GM18499 (cell line): ENCODE data around the gene KRTAP13-4.

Source experiments
- ATAC-seq: cut with Tn5 transposase; IDR thresholded peaks from one replicate; pipeline ENCODE4 v1.9.1; 2021; ENCODE audit warnings: moderate number of reproducible peaks; ENCODE audit not compliant: insufficient read depth, unreplicated experiment

KRTAP13-4 gene, protein sequence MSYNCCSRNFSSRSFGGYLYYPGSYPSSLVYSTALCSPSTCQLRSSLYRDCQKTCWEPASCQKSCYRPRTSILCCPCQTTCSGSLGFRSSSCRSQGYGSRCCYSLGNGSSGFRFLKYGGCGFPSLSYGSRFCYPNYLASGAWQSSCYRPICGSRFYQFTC

DNA sequence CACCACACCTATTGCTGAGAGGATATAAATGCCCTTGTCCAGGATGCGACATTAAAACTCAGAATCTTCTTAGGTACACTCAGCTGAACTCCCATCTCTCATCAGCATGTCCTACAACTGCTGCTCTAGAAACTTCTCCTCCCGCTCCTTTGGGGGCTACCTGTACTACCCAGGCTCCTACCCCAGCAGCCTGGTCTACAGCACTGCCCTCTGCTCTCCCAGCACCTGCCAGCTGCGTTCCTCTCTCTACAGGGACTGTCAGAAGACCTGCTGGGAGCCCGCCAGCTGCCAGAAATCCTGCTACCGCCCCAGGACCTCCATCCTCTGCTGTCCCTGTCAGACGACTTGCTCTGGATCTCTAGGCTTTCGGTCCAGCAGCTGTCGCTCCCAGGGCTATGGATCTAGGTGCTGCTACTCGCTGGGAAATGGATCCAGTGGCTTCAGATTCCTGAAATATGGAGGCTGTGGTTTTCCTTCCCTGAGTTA is at the start of gene KRTAP13-4:
KRTAP13-4 (plus strand) TSS at position 51 of the 486 bp plus-strand sequence; CDS start at position 107, 56 bp downstream.
- no peak for ATAC-seq

DNA sequence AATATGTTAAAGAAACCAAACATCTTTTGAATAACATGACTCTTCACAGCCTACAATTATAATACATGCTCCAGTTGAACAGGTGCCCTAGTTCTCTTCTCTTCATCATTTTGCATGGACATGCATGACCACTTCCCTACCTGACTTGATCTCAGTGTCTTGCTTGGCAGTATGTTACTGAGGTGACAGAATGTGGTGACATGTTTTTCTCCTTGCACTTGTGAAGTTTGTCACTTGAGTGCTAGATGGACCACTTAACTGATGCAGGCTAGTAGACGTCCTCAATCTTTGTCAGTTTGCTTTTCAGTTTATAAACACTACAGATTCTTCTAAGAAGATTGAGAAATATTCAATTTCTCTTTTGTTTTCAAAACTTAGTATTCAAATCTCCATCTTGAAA is 47.8 kb upstream of the KRTAP13-4 start:
- no peak for ATAC-seq

DNA sequence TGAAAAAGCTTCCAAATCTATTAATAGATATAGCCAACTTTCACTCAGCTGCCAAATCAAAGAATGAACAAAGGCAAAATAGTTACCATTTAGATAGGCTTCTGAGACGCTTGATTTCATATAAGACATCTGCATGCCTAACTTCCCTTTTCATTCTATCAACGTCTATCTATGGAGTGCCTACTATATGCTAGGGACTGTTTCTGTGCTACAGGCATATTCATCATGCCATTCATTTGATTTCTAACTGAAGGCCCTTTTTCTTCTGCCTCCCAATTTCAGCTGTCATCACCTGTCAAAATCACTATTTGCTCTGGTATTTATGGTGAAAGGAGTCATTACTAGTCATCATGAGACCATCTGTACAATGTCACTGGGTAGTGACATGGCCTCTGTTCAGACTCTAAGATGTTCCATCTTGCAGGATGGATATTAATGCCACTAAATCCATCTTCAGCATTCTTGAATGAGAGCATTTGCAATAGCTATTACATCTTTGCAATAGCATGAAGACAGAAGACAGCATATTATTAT is 38.5 kb upstream of the KRTAP13-4 start:
- no peak for ATAC-seq

DNA sequence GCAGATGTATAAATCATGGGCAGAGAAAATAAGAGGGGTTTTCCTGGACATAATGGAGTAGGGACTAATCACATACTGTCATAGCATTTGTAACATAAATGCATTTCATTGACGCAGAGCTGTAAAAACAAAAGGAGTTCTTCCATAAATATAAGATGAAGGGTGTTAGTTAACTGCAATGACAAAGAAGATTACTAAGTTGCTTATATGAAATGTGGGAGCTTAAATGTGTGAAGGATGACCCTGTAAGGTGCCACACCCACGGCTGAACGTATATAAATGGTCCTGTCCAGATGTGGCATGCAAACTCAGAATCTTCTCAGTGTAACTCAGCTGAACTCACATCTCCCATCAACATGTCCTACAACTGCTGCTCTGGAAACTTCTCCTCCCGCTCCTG is 34.3 kb upstream of the KRTAP13-4 start, which contains the start of gene KRTAP13-1:
KRTAP13-1 (plus strand) TSS at position 301 of the 400 bp plus-strand sequence; CDS start at position 357, 56 bp downstream.
- ATAC-seq = no peak

DNA sequence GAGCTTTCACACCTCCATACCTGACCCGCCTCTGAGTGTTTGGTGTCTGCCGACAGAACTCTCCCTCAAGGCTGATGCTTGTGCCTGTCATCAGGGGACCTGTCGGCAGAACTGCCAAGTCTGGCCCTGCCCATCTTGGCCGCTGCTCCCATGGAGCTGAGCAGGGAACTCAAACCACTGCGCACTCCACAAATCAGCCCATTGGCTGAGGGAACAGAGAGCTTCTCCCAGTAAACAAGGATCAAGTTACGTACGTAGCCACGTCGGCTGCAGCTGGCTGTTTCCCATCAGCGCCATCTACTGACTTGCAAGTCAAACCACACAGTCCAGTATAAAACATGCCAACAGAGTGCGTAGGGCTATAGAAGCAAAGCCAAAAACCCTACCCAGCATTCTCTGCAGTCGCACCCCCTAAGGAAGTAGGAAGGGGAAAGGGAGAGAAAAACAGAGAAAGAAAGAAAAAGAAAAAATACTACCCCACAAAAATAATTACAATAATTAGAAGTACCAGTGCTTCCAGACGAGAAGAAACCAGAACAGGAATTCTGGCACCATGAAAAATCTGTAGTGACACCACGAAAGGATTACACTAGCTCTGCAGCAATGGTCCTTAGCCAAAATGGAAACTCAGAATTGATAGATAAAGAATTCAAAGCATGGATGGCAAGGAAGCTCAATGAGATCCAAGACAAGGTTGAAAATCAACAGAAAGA is 21.1 kb upstream of the KRTAP13-4 start:
- no peak for ATAC-seq

DNA sequence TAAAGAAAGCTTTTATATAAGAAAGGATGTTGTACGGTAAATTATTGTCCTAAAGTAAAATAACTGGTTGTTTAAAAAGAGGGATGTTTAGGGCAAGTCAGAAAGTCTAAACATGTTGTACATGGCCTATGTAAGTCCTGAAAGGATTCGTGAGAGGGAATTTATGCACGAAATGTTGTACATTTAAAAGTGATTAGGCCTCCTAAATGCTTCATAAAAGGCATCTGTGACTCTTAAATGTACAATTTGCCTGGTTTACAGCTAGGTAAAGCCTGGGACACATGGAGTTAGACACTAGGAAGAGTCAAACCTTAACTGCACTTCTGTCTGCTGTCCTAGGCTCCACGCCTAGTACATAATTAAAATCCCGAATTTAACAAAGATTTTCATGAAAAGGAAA is 14.0 kb upstream of the KRTAP13-4 start:
- ATAC-seq = no peak

DNA sequence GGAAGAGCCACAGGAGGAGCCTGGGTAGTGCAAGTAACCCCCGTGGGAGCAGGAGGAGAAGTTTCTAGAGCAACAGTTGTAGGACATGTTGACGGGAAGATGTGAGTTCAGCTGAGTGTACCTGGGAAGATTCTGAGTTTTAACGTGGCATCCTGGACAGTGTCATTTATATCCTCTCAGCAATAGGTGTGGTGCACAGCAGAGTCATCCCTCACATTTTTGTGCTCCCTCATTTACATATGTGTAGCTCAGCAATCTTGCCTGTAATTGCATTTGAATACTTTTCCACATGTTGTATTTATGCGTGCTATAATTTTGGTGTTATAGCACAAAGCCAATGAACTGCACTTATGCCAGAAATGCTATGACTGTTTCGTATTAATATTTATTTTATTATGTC is 4.2 kb upstream of the KRTAP13-4 start, which contains the start of gene KRTAP13-3:
KRTAP13-3 (minus strand) TSS at position 101 of the 400 bp plus-strand sequence; CDS start at position 87, 14 bp downstream.
- ATAC-seq = no peak

DNA sequence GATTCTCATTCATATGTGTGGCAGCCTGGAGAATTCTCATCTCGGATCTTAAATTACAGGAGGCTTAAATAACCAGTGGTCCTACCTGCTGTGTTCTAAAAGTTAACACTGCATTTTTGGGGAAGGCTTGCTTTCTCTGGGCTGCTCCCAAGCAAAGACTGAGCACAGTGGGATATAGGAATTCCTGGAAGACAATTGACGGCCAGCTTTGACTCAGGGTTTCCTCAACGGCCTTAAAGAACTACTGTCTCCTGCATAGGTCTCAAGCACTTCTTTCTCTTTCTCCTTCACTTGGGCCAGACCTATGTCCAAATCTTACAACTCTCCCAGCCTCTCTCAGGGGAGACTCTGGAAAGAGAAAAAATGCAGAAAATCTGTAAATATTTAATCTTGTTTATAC is 3.3 kb upstream of the KRTAP13-4 start:
- no peak for ATAC-seq

DNA sequence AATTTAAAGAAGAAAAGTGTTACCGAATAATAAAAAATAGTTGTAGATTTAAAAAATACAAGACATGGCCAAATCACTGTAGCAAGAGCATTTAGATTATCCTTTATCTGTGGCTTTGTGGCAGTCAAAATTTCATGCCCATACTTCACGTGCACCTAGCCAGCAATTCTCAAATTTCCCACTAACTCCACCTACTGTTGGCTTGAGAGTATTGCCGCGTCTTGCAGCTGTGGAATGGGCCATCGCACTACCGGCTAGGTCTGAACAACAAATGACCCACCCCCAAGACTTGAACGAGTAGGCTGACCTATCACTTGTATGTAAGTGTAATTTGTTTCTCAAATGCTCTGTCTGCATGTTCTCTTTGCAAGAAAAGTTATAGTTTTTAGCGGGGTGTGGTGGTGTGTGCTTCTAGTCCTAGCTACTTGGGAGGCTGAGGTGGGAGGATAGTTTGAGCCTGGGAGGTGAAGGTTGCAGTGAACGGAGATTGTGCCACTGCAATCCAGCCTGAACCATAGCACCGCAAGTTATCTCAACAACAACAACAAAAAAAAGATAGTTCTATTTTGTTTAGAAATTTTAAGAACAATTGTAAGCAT is 4.1 kb downstream of the KRTAP13-4 start:
- ATAC-seq = no peak

DNA sequence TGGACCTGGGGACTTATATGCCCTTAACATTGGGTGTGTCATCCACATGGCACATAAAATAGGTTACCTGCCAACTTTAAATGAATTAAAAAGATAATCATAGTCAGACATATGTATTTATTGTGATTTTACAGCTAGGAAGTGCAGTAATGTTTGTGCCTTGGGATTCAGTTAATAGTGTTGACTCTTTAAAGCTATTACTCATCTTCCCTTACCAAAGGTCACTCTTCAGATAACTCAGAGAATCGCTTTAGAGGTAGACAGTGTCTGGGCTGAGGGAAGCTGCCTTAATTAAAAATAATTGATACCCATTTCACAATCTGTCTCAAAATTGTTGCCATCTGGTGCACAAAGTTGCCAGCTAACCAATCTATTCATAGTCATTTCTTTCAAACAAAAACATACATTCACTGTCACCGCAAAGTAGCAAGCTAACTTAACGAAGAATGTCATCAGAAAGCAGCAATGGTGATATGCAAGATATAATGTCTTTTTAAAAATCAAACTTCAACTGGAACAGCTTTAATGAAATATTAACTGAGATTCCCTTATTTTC is 7.1 kb downstream of the KRTAP13-4 start:
- no peak for ATAC-seq

DNA sequence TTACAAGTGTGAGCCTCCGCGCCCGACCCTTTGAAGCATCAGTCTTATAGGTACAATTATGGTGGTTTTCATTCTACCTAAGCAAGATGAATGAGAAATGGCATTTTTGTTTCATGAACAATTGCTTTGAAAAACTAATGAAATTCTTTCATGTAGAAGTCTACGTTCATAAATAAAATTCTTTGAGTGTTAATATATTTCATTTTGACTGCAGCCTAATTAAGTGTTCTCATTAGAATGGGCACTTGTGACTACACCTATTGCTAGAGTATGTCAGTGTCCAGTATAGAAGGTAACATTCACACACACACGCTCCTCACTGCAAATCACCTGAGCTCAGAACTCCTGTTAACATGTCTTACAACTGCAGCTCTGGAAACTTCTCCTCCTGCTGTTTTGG is 10.0 kb downstream of the KRTAP13-4 start, which contains the start of gene KRTAP15-1:
KRTAP15-1 (plus strand) TSS at position 301 of the 400 bp plus-strand sequence; CDS start at position 354, 53 bp downstream.
- ATAC-seq = no peak

DNA sequence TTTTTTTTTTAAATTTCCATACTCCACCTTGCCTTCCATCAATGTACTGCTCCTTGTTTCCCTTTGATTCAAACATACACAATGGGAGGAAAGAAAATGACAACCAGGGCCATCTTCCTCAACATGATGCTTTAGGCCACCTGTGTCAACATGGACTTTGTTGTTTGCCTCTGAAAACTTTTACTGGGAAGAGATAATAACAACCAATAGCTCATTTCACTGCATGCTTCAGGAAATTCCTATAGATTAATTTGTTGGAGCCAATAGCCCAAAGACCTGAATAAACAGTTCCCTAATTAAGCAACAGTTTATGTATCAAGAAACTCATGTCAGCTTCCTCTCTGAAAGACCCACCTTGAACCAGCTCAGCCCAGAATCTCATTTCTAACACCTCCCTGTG is 13.2 kb downstream of the KRTAP13-4 start:
- ATAC-seq = no peak

DNA sequence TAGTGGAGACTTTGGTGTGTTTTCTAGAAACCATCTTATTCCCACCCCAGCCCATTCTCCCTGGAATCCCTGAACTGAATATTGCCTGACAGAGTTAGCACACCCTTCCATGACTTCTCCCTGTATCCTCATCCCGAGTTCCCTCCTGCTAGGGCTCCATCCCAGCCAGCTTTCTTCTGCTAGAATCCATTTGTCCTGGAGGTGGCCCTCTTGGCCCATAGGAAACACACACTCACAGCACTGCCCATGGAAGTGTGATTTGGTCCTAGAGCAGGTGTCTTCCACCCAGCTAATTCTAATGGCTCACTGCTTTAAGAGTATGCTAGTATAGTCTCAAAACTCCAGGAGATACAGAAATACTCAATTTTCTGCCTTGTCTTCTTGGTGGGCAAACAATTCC is 14.2 kb downstream of the KRTAP13-4 start:
- ATAC-seq = no peak

DNA sequence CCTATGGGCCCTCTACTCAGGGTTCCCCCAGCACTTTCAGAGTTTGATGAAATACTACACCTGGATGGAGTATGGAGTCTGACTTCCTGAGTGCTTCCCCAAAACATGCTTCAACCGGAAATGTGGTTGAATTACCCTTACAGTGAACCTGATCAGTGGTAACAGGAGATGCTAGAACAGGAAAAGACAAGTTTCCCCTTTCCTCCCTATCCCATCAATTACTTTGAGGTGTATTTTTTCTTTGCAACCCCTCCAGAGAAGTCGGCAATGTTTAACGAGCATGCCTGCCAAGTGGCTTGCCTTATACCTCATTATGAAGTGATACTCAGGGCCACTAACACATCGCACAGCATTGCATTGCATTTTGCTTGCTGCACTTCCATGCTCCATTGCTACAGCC is 17.0 kb downstream of the KRTAP13-4 start:
- no peak for ATAC-seq

DNA sequence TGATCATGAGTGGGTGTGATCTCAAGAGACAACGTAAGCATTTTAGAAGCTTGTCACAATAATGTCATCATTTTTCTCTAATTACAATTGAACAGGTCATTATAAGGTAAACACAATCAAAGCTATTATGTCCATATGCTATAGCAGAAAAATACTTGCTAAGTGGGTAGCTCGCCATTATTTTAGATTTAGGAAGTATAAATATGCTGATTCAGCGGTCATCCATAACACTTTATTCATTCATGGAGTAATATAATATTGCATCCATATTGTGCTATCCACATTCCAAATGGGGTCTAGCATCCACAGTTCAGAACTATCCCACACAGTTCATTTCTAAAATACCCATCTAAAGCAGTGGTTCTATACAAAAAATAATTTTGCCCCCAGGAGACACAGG is 18.5 kb downstream of the KRTAP13-4 start:
- no peak for ATAC-seq

DNA sequence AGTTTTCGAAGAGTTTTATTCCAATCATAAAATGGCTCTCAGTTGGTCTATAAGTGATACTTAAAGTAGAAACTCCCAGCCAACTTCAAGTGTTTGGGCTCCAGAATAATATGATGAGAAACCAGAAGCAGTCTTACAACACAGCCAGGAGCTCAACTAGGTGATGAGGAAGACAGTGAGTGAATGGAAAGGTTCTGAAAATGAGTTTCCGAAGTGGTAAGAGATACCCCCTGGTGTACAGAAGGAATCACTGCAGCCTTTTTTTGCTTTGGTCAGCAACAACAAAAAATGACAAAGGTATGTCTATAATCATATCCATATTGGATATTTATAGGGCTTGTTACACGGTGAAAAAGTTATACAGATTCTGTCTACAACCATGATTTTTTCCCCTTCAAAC is 33.7 kb downstream of the KRTAP13-4 start:
- no peak for ATAC-seq

DNA sequence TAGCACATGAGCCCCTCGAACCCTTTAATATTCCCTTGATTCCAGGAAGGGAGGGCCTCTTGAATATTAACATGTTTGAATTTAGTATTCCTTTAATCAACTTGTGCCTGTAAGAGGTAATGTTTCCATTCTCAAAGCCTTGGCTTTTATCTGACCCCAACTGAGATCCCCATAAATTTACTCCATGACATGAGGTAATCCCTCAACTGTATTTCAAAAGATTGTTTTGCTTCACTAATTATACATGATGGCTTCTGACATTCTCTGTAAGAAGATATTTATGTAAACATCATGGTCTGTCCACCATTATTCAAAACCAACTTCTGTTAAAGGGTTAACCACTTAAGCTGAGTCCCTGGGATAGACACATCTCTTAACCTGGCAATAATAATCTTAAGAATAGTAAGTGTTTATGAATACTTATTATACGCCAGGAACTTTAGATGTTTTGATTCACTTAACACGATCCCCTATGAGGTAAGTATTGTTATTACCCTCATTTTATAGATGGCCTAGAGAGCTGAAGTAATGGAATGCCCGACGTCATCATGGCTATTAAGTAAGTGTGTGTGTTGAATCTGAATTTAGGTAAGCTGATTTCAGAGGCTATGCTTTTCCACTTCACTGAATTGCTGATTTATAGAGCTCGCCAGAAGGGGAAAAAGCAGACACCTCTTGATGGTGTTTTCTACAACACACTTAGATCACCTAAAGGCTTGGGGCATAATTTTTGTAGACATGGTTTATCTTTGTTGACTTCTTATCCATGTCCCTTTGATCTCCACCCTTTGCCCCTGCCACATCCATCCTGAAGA is 39.1 kb downstream of the KRTAP13-4 start:
- ATAC-seq = no peak

DNA sequence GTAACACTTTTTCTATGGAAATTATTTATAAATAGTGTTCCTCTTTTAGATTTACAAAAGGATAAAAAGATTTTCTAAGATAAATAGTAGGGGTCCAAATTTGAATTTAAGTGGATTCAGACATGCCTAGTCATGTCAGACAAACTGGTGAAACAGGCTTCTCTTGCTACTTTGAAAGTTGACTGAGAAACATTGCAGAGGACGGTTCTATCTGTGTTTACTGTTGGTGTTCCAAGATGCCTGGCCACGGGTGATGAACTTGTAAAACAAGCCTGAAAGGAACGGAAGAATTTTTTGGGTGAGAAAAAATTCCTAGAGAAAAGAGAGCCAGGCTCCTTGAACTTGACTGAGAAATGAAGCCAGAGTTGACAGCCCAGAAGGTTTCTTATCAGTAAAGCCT is 48.0 kb downstream of the KRTAP13-4 start:
- no peak for ATAC-seq

DNA sequence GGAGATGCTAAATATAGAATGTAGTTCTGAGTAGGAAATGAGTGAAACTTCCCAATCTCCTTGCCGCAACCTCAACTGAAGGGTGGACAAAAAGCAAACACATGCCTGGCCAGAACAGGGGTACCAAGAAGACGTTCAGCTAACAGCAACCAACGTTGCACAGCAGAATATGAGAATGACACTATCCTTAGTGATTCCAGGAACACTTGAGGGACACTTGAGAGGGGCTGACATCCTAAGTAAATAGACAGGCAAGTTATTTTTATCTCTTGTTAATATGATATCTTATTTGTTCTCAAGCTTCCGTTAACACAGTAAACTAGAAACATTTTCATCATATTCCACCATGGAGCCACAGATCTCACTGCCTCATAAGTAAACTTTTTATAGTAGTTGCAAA is 49.2 kb downstream of the KRTAP13-4 start:
- ATAC-seq = no peak

DNA sequence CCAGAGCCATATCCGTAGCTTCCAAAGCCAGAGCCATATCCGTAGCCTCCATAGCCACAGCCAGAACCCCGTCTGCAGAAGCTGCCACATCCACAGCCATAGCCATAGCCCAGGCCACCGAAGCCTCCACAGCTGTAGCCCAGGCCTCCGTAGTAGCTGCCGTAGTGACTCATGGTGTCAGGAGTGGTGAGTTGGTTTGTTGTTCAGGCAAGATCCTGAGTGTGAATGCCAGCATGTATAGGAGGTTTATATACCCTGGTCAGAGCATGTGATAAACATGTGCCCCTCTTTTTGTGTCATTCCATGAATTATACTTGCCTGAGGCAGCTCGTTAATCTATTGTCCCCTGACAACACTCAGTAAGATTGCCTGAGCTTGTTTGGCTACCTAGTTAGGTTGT is 50.1 kb downstream of the KRTAP13-4 start, which contains the start of gene KRTAP19-1:
KRTAP19-1 (minus strand) TSS at position 223 of the 400 bp plus-strand sequence; CDS start at position 173, 50 bp downstream.
- ATAC-seq = no peak
